Activated T-cell treated with anti-CD3 and anti-CD28 coated beads, Interleukin-2, amount 50 U/mL, for 24 hours (primary cell): ENCODE data around the gene LGALS7B.
"Not testable (repeated sequence)": the region's sequence is repeated elsewhere in the genome, so short reads cannot be mapped to it uniquely, and the experiment has no call there.

ENCODE experiments used
- DNase-seq: peaks from one replicate; pipeline ENCODE4 v3.0.0-alpha.2; 2020
- H3K27ac Mint-ChIP-seq: 2 replicates; pipeline ENCODE4 v1.8.0; 2020; ENCODE audit warnings: mild to moderate bottlenecking, mixed read lengths
- H3K27me3 Mint-ChIP-seq: 2 replicates; pipeline ENCODE4 v1.8.0; 2020; ENCODE audit warnings: mixed read lengths
- H3K36me3 Mint-ChIP-seq: 2 replicates; pipeline ENCODE4 v1.8.0; 2020; ENCODE audit warnings: low read depth, mixed read lengths
- H3K4me1 Mint-ChIP-seq: 2 replicates; pipeline ENCODE4 v1.8.0; 2020; ENCODE audit warnings: low read depth, mixed read lengths
- H3K4me3 Mint-ChIP-seq: 2 replicates; pipeline ENCODE4 v1.8.0; 2020; ENCODE audit warnings: mild to moderate bottlenecking, moderate library complexity, mixed read lengths
- H3K9me3 Mint-ChIP-seq: 2 replicates; pipeline ENCODE4 v1.8.0; 2020; ENCODE audit warnings: mixed read lengths

Gene LGALS7B

DNA sequence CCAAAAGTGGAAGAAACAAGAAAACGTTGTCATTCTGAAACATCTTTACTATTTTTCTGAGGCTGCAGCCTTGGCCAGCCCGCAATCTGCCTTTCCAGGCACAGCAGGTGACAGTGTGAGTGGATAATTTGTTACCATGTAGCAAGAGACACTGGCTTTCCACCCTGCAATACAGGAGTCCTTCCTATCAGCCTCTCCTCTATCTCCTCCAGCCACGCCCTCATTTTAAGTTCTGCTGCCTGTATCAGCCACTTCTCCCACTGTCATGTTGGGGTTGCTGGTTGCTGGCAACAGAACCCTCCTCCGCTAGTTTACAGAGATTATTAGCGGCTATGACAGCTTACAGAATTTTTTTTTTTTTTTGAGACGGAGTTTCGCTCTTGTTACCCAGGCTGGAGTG lies 7.9 kb upstream of the LGALS7B start:
- Mint-ChIP-seq H3K4me3 (no peak overlapping the region), H3K27ac (no peak overlapping the region), H3K36me3 (no peaks in the 10 kb centered on the region), H3K9me3 (no peaks in the 10 kb centered on the region), H3K27me3 (no peaks in the 10 kb centered on the region), H3K4me1 (peaks cover 2% of the 10 kb centered on the region)
- DNase-seq, result no peak

DNA sequence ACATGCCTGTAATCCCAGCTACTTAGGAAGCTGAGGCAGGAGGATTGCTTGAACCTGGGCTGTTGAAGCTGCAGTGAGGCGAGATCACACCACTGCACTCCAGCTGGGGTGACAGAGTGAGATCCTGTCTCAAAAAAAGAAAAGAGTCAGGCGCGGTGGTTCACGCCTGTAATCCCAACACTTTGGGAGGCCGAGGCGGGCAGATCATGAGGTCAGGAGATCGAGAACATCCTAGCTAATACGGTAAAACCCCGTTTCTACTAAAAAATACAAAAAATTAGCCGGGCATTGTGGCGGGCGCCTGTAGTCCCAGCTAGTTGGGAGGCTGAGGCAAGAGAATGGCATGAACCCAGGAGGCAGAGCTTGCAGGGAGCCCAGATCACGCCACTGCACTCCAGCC lies 6.8 kb upstream of the LGALS7B start:
- DNase-seq, result not testable (repeated sequence)

DNA sequence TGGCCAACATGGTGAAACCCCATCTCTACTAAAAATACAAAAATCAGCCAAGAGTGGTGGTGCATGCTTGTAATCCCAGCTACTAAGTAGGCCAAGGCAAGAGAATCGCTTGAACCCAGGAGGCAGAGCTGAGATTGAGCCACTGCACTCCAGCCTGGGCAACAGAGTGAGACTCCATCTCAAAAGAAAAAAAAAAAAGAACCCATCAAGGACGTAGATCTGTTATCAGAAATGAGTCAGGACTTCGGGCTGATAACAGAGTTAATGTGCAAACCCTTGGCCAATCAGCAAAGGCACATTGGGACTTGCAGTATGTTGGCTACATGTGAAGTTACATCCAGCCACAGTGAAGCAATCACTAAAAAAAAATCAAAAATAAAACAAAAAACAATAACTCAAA lies 4.8 kb upstream of the LGALS7B start:
- no peak overlapping the region for H3K4me3 Mint-ChIP-seq
- H3K36me3 Mint-ChIP-seq, result no peaks in the 10 kb centered on the region
- H3K27ac Mint-ChIP-seq, result no peak overlapping the region
- DNase-seq, result no peak
- peaks cover 2% of the 10 kb centered on the region for H3K4me1 Mint-ChIP-seq
- H3K27me3 Mint-ChIP-seq, result no peaks in the 10 kb centered on the region
- H3K9me3 Mint-ChIP-seq, result no peaks in the 10 kb centered on the region

More for the DNA sequence above, 6.8 kb upstream of the LGALS7B start:
- not testable (repeated sequence) for H3K27ac Mint-ChIP-seq, H3K27me3 Mint-ChIP-seq, H3K4me1 Mint-ChIP-seq, H3K9me3 Mint-ChIP-seq, H3K4me3 Mint-ChIP-seq, H3K36me3 Mint-ChIP-seq

DNA sequence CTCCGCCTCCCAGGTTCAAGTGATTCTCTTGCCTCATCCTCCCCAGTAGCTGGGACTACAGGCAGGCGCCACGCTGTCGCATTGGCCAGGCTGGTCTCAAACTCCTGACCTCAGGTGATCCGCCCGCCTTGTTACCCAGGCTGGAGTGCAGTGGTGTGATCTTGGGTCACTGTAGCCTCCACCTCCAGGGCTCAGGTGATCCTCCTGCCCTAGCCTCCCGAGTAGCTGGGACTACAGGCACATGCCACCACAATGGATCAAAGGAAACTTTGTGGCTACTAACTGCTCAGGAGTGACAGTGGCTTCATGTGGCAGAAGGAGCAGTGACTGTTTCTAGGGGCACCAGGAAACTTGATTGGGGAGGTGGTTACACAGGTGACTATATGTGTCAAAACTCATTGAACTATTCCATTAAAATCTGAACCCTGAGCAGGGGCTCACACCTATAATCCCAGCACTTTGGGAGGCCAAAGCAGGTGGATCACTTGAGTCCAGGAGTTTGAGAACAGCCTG lies 3.8 kb upstream of the LGALS7B start:
- Mint-ChIP-seq H3K9me3 (no peaks in the 10 kb centered on the region), H3K27ac (no peak overlapping the region), H3K27me3 (no peaks in the 10 kb centered on the region), H3K4me3 (no peak overlapping the region), H3K4me1 (peaks cover 2% of the 10 kb centered on the region), H3K36me3 (no peaks in the 10 kb centered on the region)
- no peak for DNase-seq

GRCh38 chr19:38786061-38786460 lies 2.9 kb upstream of the LGALS7B start:
- H3K4me3 Mint-ChIP-seq, H3K9me3 Mint-ChIP-seq, DNase-seq, H3K4me1 Mint-ChIP-seq, H3K27me3 Mint-ChIP-seq, H3K27ac Mint-ChIP-seq, H3K36me3 Mint-ChIP-seq: not testable (repeated sequence)

DNA sequence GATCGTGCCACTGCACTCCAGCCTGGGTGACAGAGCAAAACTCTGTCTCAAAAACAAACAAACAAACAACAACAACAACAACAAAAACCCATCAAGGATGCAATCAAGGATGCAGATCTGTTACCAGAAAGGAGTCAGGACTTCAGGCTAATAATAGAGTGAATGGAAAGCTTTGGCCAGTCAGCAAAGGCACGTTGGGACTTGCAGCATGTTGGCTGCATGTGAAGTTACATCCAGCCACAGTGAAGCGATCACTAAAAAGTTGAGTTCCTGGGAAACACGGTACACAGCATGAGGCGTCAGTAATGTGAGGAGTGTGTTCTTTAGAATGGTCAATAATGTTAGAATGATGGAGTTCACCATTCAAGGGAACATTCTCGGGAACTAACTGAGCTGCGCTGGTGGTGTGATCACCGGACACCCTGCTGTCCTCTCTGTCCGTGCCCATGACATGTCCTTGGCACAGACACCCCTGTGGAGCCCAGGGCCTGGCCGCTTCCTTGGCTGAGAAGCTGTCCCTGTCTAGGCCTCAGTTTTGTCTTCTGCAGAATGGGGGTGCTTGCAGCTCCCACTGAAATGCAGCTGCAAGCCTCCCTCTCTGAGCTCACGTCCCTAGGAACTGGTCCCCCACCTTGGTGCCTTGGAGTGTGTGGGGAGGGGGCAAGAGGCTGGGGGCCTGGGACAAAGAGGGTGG lies 2.3 kb upstream of the LGALS7B start:
- no peaks in the 10 kb centered on the region for H3K27me3 Mint-ChIP-seq
- no peaks in the 10 kb centered on the region for H3K36me3 Mint-ChIP-seq
- peaks cover 2% of the 10 kb centered on the region for H3K4me1 Mint-ChIP-seq
- H3K9me3 Mint-ChIP-seq, result no peaks in the 10 kb centered on the region
- H3K27ac Mint-ChIP-seq, result no peak overlapping the region
- H3K4me3 Mint-ChIP-seq, result no peak overlapping the region
- no peak for DNase-seq

GRCh38 chr19:38790507-38791403 lies 1.8 kb downstream of the LGALS7B start:
- not testable (repeated sequence) for H3K27ac Mint-ChIP-seq, DNase-seq, H3K4me1 Mint-ChIP-seq, H3K9me3 Mint-ChIP-seq, H3K4me3 Mint-ChIP-seq, H3K36me3 Mint-ChIP-seq, H3K27me3 Mint-ChIP-seq

DNA sequence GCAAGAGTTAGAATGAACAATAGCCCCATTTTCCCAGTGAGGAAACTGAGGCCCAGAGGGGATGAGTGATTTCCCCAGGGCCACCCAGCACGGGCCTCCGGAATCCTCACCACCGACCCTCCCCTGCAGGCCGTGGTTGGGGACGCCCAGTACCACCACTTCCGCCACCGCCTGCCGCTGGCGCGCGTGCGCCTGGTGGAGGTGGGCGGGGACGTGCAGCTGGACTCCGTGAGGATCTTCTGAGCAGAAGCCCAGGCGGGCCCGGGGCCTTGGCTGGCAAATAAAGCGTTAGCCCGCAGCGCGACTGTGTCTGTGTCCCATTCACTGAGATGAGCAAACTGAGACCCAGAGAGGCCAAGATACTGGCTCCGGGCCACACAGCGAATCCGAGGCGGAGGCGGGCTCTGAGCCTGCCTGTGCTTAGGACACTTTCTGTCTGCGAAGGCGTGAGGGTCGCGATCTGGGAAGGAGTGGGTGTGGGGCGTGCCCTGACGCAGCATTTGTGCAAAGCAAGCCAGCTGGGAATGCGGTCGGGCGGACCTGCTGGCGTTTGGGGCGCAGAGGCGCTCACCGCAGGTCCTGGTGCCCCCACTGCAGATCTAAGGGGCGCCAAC lies 2.6 kb downstream of the LGALS7B start:
- not testable (repeated sequence) for H3K4me1 Mint-ChIP-seq, H3K27me3 Mint-ChIP-seq, H3K36me3 Mint-ChIP-seq, H3K4me3 Mint-ChIP-seq, H3K27ac Mint-ChIP-seq, H3K9me3 Mint-ChIP-seq, DNase-seq

GRCh38 chr19:38792250-38793111 lies 3.5 kb downstream of the LGALS7B start:
- H3K4me3 Mint-ChIP-seq, result peak overlapping the region; percentile 28
- DNase-seq, result peak; percentile 70
- peaks cover 6% of the 10 kb centered on the region for H3K4me1 Mint-ChIP-seq
- H3K9me3 Mint-ChIP-seq, result no peaks in the 10 kb centered on the region
- no peak overlapping the region for H3K27ac Mint-ChIP-seq
- H3K27me3 Mint-ChIP-seq, result no peaks in the 10 kb centered on the region
- H3K36me3 Mint-ChIP-seq, result no peaks in the 10 kb centered on the region

- Mint-ChIP-seq H3K9me3 (no peaks in the 10 kb centered on the region), H3K27me3 (no peaks in the 10 kb centered on the region), H3K36me3 (no peaks in the 10 kb centered on the region), H3K4me1 (peaks cover 6% of the 10 kb centered on the region), H3K4me3 (peak overlapping the region; percentile 28), H3K27ac (no peak overlapping the region)
- DNase-seq, result no peak
These were observed 4.2 kb downstream of the LGALS7B start for GRCh38 chr19:38793177-38793576.

DNA sequence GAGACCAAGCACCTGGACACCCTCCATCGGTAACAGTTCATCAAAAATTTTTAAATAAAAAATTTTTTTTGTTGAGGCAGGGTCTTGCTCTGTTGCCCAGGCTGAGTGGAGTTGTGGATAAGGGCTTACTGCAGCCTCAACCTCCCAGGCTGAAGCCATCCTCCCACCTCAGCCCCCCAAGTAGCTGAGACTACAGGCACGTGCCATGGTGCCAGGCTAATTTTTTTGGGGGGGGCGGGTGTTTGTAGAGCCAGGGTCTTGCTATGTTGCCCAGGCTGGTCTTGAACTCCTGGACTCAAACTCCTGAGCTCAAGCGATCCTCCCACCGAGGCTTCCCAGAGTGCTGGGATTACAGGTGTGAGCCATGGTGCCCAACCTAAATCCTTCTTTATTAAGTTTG lies 4.7 kb downstream of the LGALS7B start:
- no peak overlapping the region for H3K4me3 Mint-ChIP-seq
- no peak for DNase-seq
- no peaks in the 10 kb centered on the region for H3K9me3 Mint-ChIP-seq
- peaks cover 6% of the 10 kb centered on the region for H3K4me1 Mint-ChIP-seq
- H3K27ac Mint-ChIP-seq, result no peak overlapping the region
- no peaks in the 10 kb centered on the region for H3K27me3 Mint-ChIP-seq
- no peaks in the 10 kb centered on the region for H3K36me3 Mint-ChIP-seq

GRCh38 chr19:38795549-38795948 lies 6.5 kb downstream of the LGALS7B start:
- Mint-ChIP-seq H3K9me3 (no peaks in the 10 kb centered on the region), H3K36me3 (no peaks in the 10 kb centered on the region), H3K4me3 (no peak overlapping the region), H3K27ac (no peak overlapping the region), H3K4me1 (peaks cover 8% of the 10 kb centered on the region), H3K27me3 (no peaks in the 10 kb centered on the region)
- DNase-seq, result no peak

GRCh38 chr19:38796154-38796553 lies 7.2 kb downstream of the LGALS7B start:
- Mint-ChIP-seq H3K4me3 (no peak overlapping the region), H3K36me3 (no peaks in the 10 kb centered on the region), H3K27me3 (no peaks in the 10 kb centered on the region), H3K27ac (no peak overlapping the region), H3K4me1 (peaks cover 8% of the 10 kb centered on the region), H3K9me3 (no peaks in the 10 kb centered on the region)
- DNase-seq, result no peak

- H3K27ac Mint-ChIP-seq, DNase-seq, H3K4me3 Mint-ChIP-seq, H3K27me3 Mint-ChIP-seq, H3K9me3 Mint-ChIP-seq, H3K4me1 Mint-ChIP-seq, H3K36me3 Mint-ChIP-seq: not testable (repeated sequence)
These were observed 8.8 kb downstream of the LGALS7B start for GRCh38 chr19:38797781-38798180.
